HUES64 (cell line): ENCODE results near the gene MYO1D.
"Not testable (repeated sequence)": the region's sequence is repeated elsewhere in the genome, so short reads cannot be mapped to it uniquely, and the experiment has no call there.

Experiments used
- H3K27ac ChIP-seq: 2 replicates; pipeline ENCODE4 v1.7.0; 2013; ENCODE audit warnings: low read depth, low read length, inconsistent platforms
- H3K27me3 ChIP-seq: 2 replicates; pipeline ENCODE4 v1.6.1; 2013; ENCODE audit warnings: mild to moderate bottlenecking, low read length; ENCODE audit not compliant: insufficient read depth
- H3K36me3 ChIP-seq: 2 replicates; pipeline ENCODE4 v1.6.1; 2013; ENCODE audit warnings: mild to moderate bottlenecking, low read length; ENCODE audit not compliant: insufficient read depth
- H3K4me1 ChIP-seq: 2 replicates; pipeline ENCODE4 v1.6.1; 2013; ENCODE audit warnings: mild to moderate bottlenecking, low read length, moderate library complexity; ENCODE audit not compliant: insufficient read depth
- H3K4me3 ChIP-seq: 2 replicates; pipeline ENCODE4 v1.5.1; 2013; ENCODE audit warnings: mild to moderate bottlenecking, low read length, moderate library complexity
- H3K9ac ChIP-seq: 2 replicates; pipeline ENCODE4 v1.6.1; 2013; ENCODE audit warnings: mild to moderate bottlenecking, low read depth, low read length
- H3K9me3 ChIP-seq: 2 replicates; pipeline ENCODE4 v1.6.1; 2013; ENCODE audit warnings: low read depth, low read length; ENCODE audit not compliant: insufficient read depth
- WGBS: fragments of 150-250, 120-280 bp; methylation state at CpG from one replicate; pipeline ENCODE4 v1.1.7; 2013; ENCODE audit warnings: missing lambda C conversion rate; 5-methylcytosine and 5-hydroxymethylcytosine counted together

MYO1D gene

GRCh38 chr17:32451879-32452278, 425.0 kb downstream of the MYO1D start:
- no peak overlapping the region for H3K4me3 ChIP-seq
- no peaks in the 10 kb centered on the region for H3K9me3 ChIP-seq
- 50% methylated on average over 2 of the region's 2 CpGs for WGBS
- H3K36me3 ChIP-seq: peaks cover 96% of the 10 kb centered on the region
- H3K9ac ChIP-seq: no peak overlapping the region
- no peaks in the 10 kb centered on the region for H3K4me1 ChIP-seq
- no peak overlapping the region for H3K27ac ChIP-seq
- H3K27me3 ChIP-seq: no peaks in the 10 kb centered on the region

- 98% methylated on average over 6 of the region's 6 CpGs for WGBS
- peaks cover 93% of the 10 kb centered on the region for H3K36me3 ChIP-seq
- H3K4me3 ChIP-seq: not testable (repeated sequence)
Measured at GRCh38 chr17:32450379-32450778, 426.5 kb downstream of the MYO1D start.

GRCh38 chr17:32449963-32450362, 427.0 kb downstream of the MYO1D start:
- Histone ChIP-seq H3K4me3 (no peak overlapping the region), H3K27ac (no peak overlapping the region), H3K36me3 (peaks cover 89% of the 10 kb centered on the region), H3K27me3 (no peaks in the 10 kb centered on the region), H3K9me3 (no peaks in the 10 kb centered on the region), H3K4me1 (peaks cover 9% of the 10 kb centered on the region; the same call in 1 of the 2 replicates), H3K9ac (no peak overlapping the region)
- WGBS: 96% methylated on average over 5 of the region's 5 CpGs

More at GRCh38 chr17:32450379-32450778, 426.5 kb downstream of the MYO1D start:
- not testable (repeated sequence) for H3K9me3 ChIP-seq, H3K4me1 ChIP-seq, H3K27ac ChIP-seq, H3K27me3 ChIP-seq, H3K9ac ChIP-seq

- no peak overlapping the region for H3K9ac ChIP-seq
- 93% methylated on average over 2 of the region's 2 CpGs for WGBS
- H3K9me3 ChIP-seq: no peaks in the 10 kb centered on the region
- H3K4me1 ChIP-seq: peaks cover 9% of the 10 kb centered on the region; the same call in 1 of the 2 replicates
- H3K27me3 ChIP-seq: peaks cover 7% of the 10 kb centered on the region
- H3K36me3 ChIP-seq: peaks cover 59% of the 10 kb centered on the region
- no peak overlapping the region for H3K4me3 ChIP-seq
- no peak overlapping the region for H3K27ac ChIP-seq
Measured at GRCh38 chr17:32446949-32447348, 430.0 kb downstream of the MYO1D start.

GRCh38 chr17:32445971-32446370, 431.0 kb downstream of the MYO1D start:
- Histone ChIP-seq H3K9ac (peak overlapping the region; percentile 14; the same call in 1 of the 2 replicates), H3K36me3 (peaks cover 49% of the 10 kb centered on the region), H3K9me3 (no peaks in the 10 kb centered on the region), H3K4me1 (peaks cover 9% of the 10 kb centered on the region; the same call in 1 of the 2 replicates), H3K27ac (no peak overlapping the region), H3K4me3 (peak overlapping the region; percentile 97), H3K27me3 (peaks cover 10% of the 10 kb centered on the region)
- 84% methylated on average over 1 of the region's 2 CpGs for WGBS

- Histone ChIP-seq H3K36me3 (peaks cover 45% of the 10 kb centered on the region), H3K4me3 (peak overlapping the region; percentile 97), H3K27ac (no peak overlapping the region), H3K9me3 (no peaks in the 10 kb centered on the region), H3K4me1 (peaks cover 9% of the 10 kb centered on the region; the same call in 1 of the 2 replicates), H3K9ac (peak overlapping the region; percentile 97), H3K27me3 (peaks cover 10% of the 10 kb centered on the region)
- 18% methylated on average over 6 of the region's 6 CpGs for WGBS
Measured at GRCh38 chr17:32445497-32445896, 431.4 kb downstream of the MYO1D start.

- peak overlapping the region; percentile 97 for H3K4me3 ChIP-seq
- H3K9me3 ChIP-seq: no peaks in the 10 kb centered on the region
- WGBS: under 1% methylated on average over 14 of the region's 14 CpGs
- H3K4me1 ChIP-seq: peaks cover 9% of the 10 kb centered on the region; the same call in 1 of the 2 replicates
- H3K9ac ChIP-seq: peak overlapping the region; percentile 97
- peaks cover 41% of the 10 kb centered on the region for H3K36me3 ChIP-seq
- peaks cover 10% of the 10 kb centered on the region for H3K27me3 ChIP-seq
- H3K27ac ChIP-seq: peak overlapping the region; percentile 87
Measured at GRCh38 chr17:32445074-32445415, 431.9 kb downstream of the MYO1D start.

GRCh38 chr17:32444301-32445073, 432.4 kb downstream of the MYO1D start, which contains the start of gene PSMD11:
PSMD11 (plus strand) TSS chr17:32444510; CDS start chr17:32444524, 14 bp downstream.
- under 1% methylated on average over 73 of the region's 74 CpGs for whole genome bisulfite sequencing
- Histone ChIP-seq H3K36me3 (peaks cover 36% of the 10 kb centered on the region), H3K27me3 (peaks cover 10% of the 10 kb centered on the region), H3K9me3 (no peaks in the 10 kb centered on the region), H3K9ac (peak within 1 kb of the TSS; percentile 97), H3K4me1 (peaks cover 9% of the 10 kb centered on the region; the same call in 1 of the 2 replicates), H3K4me3 (peak within 1 kb of the TSS; percentile 97), H3K27ac (peak within 1 kb of the TSS; percentile 87)

- no peaks in the 10 kb centered on the region for H3K9me3 ChIP-seq
- H3K36me3 ChIP-seq: peaks cover 29% of the 10 kb centered on the region
- H3K4me3 ChIP-seq: peak overlapping the region; percentile 97
- H3K27ac ChIP-seq: no peak overlapping the region
- no peak overlapping the region for H3K9ac ChIP-seq
- H3K27me3 ChIP-seq: peaks cover 10% of the 10 kb centered on the region
- 21% methylated on average over 29 of the region's 29 CpGs for WGBS
- peaks cover 9% of the 10 kb centered on the region; the same call in 1 of the 2 replicates for H3K4me1 ChIP-seq
Measured at GRCh38 chr17:32443827-32444300, 433.1 kb downstream of the MYO1D start.
